ENCODE measurements around the gene DDX47.
"Not testable (repeated sequence)": the region's sequence is repeated elsewhere in the genome, so short reads cannot be mapped to it uniquely, and the experiment has no call there.

DDX47 gene

DNA sequence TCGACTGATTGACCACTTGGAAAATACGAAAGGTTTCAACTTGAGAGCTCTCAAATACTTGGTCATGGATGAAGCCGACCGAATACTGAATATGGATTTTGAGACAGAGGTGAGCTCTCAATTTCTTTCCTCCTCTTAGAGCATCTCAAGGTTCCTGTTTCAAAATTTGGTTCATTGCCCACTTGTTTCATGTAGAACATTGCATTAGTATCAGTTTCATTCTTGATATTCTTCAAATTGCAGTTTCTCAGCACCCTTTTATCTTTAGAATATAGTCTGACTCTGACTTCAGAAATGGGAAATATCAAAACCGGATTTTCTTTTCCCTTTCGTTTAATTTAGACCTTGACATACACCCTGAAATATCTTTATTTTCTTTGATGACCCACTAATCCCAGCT is 8.8 kb downstream of the DDX47 start:
- DNase-seq (ENCODE audit: low read depth), result no peak

DNA sequence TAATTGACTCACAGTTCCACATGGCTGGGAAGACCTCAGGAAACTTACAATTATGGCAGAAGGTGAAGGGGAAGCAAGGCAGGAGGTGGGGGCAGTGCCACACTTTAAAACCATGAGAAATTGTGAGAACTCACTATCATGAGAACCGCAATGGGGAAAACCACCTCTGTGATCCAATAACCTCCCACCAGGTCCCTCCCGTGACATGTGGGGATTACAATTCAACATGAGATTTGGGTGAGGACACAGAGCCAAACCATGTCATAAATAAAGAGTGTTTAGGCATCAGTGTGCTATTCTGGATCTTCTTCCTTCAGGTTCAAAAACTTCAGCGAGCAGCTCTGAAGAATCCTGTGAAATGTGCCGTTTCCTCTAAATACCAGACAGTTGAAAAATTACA is 9.7 kb downstream of the DDX47 start:
- DNase-seq (ENCODE audit: low read depth), result no peak

DNA sequence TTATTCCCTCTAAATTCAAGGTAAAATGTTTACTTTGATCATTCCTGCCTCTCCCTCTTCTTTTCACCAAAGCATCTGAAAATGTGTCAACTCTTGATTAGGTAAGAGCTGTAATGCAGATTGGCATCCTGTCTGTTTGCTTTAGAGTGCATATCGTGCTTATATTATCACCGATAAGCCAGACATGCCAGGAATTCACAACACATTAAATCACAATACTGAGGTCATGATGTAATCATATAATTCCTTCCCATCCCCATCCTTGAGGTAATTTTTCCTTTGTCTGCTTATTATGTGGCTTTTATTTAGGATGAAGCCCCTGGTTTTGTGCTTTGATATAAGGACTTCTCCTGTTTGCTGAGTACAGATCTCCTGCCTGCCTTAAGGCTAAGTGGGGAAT is 10.2 kb downstream of the DDX47 start:
- no peak for DNase-seq (ENCODE audit: low read depth)

DNA sequence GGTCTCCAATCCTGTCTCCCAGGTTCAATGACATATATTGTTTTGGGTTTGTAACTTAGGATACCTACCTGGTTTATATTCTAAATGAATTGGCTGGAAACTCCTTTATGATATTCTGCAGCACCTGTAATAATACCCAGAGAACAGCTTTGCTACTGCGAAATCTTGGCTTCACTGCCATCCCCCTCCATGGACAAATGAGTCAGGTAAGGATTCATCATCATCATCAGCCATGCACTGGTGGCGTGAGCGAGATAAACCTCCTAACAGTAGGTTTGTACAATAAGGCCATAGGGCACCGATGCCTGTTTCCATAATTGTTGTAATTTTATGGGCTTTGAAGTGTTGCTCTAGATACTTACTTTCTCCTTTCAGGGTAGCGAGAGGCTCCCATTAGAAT is 10.7 kb downstream of the DDX47 start:
- no peak for DNase-seq (ENCODE audit: low read depth)

DNA sequence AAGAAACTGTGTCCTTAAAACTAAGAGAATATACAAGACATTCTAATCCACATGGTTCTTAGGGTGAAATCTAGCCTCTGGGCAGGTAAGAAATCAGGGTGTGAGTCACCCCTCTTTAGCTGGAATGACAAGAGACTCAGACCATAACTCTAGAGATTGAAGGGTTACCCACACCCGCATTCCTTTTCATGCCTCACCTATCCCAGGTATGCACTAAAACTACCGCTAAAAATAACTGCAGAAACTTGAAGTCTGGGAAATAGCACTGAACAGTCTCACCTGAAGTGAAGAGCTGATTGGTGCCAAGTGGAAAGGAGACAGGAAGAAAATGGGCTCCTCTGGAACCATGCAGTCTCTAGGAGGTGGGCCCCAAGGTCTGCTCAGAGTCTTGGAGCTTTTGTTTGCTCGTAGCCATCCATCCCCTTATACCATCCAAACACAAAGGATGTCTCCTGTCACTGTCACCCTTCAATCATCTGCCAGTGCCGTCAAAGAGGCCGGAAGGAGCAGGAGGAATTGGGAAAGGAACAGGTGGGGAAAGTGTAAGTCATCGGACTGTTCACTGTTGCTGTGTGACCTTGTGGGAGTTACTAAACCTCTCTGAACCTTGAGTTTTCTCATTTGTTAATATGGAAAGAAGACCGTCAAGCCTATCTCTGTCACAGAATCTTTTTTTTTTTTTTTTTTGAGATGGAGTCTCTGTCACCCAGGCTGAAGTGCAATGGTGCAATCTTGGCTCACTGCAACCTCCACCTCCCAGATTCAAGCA is 22.4 kb downstream of the DDX47 start:
- DNase-seq (ENCODE audit: low read depth), result no peak

DNA sequence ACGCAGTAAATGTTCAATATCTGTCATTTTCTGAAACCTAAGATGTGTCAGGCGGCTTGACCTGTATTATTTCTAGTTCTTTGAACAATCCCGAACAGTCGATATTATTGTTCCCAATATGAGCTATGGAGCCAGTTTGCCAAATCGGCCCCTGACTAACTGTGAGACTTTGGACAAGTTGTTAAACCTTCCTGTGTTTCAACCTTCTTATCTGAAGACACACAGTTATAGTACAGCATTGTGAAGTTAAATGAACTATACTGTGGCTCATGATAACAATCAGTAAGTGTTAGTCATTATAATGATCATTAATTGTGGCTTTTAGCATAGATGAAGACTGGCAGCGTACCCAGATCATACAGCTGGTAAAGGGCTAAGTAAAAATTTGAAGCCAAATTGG is 23.4 kb downstream of the DDX47 start:
- DNase-seq (ENCODE audit: low read depth), result no peak

DNA sequence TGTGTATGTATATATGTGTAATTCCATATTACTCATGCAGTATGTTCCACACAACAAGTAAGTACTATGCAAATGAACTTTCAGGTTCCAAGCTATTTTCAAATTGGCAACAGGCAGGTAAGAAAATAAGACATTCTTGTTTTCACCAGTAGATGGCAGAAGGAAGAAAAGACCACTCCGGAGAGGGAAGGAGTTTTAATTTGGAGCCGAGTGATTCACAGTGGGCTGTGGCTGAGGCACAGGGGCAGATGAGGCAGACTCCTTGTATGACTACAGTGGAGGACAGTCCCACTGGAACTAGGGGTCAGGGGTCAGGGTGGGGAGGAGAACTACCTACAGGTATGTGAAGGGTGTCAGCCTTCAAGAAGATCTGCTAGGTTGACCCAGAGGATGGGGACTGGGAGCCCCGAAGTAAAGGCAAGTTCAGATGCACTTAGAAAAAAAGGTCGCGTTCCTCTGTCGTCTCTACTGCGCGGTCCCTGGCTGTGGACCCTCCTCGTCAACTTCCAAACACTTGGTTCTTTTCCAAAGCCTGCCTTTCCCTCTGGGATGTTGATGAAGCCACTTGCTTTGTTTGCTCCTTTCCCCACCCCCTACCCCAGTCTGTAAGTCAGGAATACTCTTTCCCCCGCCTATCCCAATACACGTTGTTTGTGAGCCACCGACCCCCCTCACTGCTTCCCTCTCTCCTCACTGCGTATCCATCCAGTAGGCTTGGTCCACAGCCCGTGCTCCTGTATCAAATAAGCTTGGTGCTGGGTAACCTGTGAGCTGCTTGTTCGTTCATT is 24.1 kb downstream of the DDX47 start:
- peak; percentile 66 for DNase-seq (ENCODE audit: low read depth)

DNA sequence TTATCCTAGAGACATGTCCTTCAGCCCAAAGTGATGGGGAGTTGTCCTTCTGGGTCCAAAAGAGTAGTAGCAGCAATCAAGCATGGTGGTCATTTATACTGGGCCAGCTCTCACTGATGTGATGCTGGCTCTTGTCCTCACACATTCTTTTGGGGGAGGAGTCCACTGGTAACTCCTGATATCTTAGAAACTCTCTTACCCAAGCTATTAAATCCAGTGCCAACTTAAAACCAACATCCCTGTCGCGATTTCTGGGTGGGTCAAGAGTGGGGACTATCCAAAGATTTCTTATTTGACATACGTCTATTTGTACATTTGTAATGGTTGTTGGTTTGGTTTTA is 24.6 kb downstream of the DDX47 start:
- no peak for DNase-seq (ENCODE audit: low read depth)

DNA sequence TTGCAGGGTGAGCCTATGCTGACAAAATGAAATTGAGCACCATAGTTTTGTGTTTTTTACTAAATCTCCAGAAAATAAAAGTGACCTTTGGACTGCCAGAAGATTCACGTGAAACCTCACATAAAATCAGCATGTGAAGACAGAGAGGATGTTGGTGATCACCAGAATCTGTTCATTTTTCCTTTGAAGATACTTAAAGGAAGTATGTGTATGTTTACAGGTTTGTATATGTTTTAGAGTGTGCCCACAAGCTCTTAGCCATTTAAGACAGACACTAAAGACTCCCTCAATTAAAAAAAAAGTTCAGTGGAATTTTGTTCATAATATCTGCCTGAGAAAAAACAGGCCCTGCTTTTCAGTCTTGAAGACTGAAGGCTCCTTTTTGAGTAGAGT is 25.9 kb downstream of the DDX47 start:
- DNase-seq (ENCODE audit: low read depth), result no peak

DNA sequence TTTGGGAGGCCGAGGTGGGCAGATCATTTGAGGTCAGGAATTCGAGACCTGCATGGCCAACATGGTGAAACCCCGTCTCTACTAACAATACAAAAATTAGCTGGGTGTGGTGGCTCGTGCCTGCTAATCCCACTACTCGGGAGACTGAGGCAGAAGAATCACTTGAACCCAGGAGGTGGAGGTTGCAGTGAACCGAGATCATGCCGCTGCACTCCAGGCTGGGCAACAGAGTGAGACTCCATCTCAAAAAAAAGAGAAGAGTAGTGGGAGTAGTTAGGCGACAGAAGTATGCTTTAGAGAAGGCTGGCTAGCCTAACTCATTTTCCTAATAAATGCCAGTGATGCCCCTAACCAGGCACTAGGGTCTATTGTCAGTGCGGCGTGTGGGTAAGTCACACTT is 26.3 kb downstream of the DDX47 start:
- not testable (repeated sequence) for DNase-seq (ENCODE audit: low read depth)

DNA sequence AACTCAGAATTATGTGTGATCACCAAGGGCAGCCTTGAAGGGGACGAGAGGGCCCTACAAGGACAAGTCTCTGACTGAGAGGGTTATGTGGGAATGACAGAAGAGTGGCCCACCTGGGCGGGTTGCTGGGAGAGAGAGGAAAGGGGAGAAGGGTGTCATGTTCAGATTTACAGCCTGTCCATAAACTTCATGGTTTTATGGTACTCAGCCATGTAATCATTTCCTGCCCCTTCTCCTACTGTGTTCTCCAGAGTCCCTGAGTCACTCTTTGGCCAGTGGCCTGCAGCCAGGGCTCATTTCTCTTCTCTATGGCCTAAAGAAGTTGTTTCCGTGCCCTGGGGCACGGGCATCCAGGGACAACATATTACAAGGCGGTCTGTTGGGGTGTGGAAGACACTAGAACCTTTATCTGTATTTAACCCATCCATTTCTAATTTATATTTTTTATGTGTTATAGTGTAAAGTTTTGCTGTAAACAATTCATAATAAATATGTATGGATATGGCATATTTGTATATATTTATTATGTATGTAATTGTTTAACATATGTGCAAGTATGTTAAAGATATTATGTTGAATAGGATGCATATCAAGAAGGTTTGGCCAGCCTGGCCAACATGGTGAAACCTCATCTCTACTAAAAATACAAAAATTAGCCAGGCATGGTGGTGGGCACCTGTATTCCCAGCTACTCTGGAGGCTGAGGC is 26.9 kb downstream of the DDX47 start:
- peak; percentile 86 for DNase-seq (ENCODE audit: low read depth)

DNA sequence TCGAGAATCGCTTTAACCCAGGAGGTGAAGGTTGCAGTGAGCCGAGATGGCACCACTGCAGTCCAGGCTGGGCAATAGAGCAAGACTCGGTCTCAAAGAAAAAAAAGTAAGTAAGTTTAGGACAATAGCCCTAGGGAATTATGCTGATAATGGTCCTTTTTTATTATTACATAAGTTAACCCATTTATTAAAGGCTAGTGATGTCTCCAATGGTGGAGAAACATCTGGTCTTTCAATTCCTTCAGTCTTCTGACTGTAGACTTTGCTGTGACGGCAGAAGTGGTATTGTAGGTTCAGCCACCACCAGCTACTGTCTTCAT is 27.4 kb downstream of the DDX47 start:
- no peak for DNase-seq (ENCODE audit: low read depth)

DNA sequence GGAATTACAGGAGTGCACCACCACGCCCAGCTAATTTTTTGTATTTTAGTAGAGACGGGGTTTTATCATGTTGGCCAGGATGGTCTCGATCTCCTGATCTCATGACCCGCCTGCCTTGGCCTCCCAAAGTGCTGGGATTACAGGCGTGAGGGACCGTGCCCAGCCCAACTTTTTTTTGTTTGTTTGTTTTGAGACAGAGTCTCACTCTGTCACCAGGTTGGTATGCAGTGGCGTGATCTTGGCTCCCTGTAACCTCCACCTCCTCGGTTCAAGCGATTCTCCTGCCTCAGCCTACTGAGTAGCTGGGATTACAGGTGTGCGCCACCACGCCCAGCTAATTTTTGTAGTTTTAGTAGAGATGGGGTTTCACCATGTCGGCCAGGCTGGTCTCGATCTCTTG is 28.3 kb downstream of the DDX47 start:
- DNase-seq (ENCODE audit: low read depth), result not testable (repeated sequence)

DNA sequence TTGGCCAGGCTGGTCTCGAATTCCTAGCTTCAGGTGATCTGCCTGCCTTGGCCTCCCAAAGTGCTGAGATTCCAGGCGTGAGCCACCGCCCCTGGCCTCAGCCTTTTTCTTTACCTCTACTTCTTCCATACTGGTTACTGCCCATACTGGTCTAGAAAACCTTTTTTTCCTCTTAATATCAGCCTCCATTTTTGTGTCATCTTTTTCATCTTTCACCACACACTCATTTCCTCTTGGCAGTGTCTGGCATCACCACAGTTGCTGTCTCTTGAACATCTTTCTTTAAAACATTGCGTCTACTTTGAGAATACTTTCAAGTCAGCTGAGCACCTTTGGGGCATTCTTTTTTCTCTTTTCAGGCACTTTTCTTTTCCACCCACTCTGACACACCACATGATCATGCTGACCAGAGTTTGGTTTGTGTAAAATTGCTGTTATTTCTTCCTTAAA is 32.7 kb downstream of the DDX47 start:
- no peak for DNase-seq (ENCODE audit: low read depth)

DNA sequence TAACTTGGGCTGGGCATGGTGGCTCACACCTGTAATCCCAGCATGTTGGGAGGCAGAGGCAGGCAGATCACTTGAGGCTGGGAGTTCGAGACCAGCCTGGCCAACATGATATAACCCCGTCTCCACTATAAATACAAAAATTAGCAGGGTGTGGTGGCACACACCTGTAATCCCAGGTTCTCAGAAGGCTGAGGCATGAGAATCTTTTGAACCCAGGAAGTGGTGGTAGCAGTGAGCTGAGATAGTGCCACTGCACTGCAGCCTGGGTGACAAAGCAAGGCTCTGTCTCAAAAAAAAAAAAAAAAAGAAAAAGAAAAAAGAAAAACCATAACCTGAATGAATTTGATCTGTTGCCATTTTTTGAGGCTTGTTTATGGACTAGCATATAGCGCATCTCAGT is 33.6 kb downstream of the DDX47 start:
- not testable (repeated sequence) for DNase-seq (ENCODE audit: low read depth)

DNA sequence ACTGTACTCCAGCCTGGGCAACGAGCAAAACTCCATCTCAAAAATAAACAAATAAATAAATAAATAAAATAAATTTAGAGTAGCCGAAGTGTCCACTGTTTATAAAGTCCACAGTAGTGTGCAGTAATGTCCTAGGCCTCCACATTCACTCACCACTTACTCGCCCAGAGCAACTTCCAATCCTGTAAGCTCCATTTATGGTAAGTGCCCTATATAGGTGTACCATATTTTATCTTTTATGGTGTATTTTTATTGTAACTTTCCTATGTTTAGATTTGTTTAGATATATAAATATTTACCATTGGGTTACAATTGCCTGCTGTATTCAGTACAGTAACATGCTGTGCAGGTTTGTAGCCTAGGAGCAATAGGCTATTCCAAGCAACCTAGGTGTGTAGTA is 40.3 kb downstream of the DDX47 start:
- no peak for DNase-seq (ENCODE audit: low read depth)

DNA sequence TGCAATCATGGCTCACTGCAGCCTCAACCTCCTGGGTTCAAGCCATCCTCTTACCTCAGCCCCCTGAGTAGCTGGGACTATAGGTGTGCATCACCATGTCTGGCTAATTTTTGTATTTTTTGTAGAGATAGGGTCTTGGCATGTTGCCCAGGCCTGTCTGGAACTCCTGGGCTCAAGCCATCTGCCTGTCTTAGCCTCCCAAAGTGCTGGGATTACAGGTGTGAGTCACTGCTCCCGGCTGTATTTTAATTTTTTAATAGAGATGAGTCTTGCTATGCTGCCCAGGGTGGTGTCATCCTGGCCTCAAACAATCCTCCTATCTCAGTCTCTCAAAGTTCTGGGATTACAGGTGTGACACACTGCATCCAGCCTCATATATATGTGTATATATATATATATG is 46.5 kb downstream of the DDX47 start:
- DNase-seq (ENCODE audit: low read depth), result no peak

DNA sequence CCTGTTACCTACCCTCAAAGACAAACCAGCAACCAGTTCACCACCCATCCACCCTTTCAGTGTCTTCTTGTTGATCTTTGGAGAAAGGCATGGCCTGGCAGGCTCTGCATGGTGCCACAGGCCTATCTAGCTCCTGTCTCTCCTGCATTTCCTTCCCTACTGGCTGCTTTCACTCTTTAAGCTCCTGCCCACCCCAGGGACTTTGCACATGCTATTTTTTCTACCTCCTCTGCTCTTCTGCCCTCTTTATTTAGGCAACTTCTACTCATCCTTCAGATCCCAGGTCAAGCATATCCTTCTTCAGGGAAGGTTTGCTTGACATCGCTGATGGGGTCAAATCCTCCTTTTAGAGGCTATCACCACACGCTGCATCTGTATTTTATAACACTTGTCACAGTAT is 51.1 kb downstream of the DDX47 start:
- DNase-seq (ENCODE audit: low read depth), result no peak

DNA sequence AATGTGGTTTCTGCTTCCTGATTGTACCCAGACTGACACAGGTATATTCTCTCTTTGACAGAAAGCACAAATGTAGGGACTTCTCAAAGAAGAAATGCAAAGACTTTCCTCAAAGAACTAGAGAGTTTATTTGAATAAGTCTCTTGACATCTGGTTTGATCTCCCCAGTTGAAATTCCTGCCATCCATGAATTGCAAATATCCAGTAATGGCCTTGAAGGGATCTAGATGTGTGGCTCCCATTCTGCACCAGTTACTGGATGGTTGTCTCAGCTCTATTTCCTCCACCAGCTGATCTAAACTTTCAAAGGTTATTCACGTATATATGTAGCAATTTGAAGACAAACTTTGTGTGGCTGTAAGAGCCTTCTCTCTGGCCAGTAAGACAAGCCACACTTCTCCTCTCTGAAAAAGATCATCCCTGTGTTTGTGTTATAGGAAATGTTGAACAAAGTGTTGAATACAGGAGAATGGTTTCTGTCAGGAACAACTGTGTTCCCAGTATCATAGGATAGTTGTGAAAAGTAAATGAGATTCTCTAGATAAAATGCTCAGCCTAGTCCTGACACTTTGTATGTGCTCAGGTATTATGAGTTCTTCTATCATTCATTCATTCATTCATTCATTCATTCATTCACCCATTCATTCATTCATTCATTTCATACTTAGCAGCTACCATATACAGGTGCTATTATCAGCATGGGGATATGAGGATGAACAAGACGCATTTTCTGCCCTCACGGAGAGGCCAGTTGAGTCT is 55.5 kb downstream of the DDX47 start:
- no peak for DNase-seq (ENCODE audit: low read depth)

DNA sequence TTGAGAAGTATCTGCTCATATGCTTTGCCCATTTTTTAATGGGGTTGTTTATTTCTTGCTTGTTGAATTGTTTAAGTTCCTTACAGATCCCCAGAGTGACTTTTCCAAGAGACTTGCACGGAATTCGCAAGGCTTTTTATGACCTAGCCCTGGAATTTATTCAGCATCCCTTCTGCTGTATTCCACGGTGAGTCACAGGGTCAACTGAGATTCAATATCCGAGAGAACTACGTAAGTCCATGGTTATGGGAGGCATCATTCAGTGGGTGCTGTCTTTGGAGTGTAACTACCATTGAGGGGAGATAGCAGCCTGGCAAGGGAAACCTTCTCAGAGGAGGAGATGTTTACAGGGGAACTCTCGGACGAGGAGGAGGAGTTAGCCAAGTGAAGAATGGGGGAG is 57.3 kb downstream of the DDX47 start:
- DNase-seq (ENCODE audit: low read depth), result peak; percentile 98

DNA sequence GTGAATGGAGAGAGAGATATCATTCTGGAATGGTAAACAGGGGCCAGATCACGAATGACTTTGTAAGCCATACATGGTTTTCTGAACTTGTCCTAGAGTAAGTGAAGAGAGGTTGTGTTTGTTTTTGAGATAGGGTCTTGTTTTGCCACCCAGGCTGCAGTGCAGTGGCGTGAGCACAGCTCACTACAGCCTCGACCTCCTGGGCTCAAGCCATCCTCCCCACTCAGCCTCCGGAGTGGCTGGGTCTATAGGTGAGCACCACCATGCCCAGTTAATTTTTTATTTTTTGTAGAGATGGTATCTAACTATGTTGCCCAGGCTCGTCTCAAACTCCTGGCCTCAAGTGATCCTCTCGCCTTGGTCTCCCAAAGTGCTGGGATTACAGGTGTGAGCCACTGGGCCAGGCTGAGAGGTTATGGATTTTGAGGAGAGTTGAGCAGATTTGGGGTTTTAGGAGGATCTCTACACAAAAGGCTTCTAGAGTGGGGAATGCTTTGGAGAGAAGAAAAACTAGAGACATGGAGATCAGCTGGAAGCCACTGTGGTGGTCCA is 58.5 kb downstream of the DDX47 start:
- DNase-seq (ENCODE audit: low read depth), result no peak

Data from GM04504 (cell line).